Stimulated activated CD4-positive, alpha-beta T cell treated with anti-CD3 and anti-CD28 coated beads, Interleukin-4, amount 100 ng/mL, for 1 hour (primary cell): ENCODE results near the gene BRAT1.
"Not testable (repeated sequence)": the region's sequence is repeated elsewhere in the genome, so short reads cannot be mapped to it uniquely, and the experiment has no call there.

Experiments used
- DNase-seq: peaks from one replicate; pipeline ENCODE4 v3.0.0-alpha.2; 2020

BRAT1 gene

GRCh38 chr7:2583798-2584580, 28.7 kb upstream of the BRAT1 start:
- DNase-seq = no peak

GRCh38 chr7:2582006-2582735, 26.8 kb upstream of the BRAT1 start:
- no peak for DNase-seq

- DNase-seq = no peak
Observed at GRCh38 chr7:2580636-2581035, 25.3 kb upstream of the BRAT1 start.

- DNase-seq = no peak
Observed at GRCh38 chr7:2577914-2578680, 22.8 kb upstream of the BRAT1 start.

GRCh38 chr7:2576742-2577491, 21.6 kb upstream of the BRAT1 start:
- no peak for DNase-seq

GRCh38 chr7:2575733-2576340, 20.5 kb upstream of the BRAT1 start:
- no peak for DNase-seq

GRCh38 chr7:2575046-2575732, 19.9 kb upstream of the BRAT1 start:
- no peak for DNase-seq

GRCh38 chr7:2573761-2574160, 18.4 kb upstream of the BRAT1 start:
- no peak for DNase-seq

GRCh38 chr7:2572101-2572842, 16.9 kb upstream of the BRAT1 start:
- DNase-seq = peak; percentile 16

- DNase-seq = no peak
Observed at GRCh38 chr7:2571409-2571808, 16.1 kb upstream of the BRAT1 start.

- DNase-seq = no peak
Observed at GRCh38 chr7:2570021-2570420, 14.7 kb upstream of the BRAT1 start.

GRCh38 chr7:2569421-2569820, 14.1 kb upstream of the BRAT1 start:
- DNase-seq = no peak

- no peak for DNase-seq
Observed at GRCh38 chr7:2568521-2569223, 13.3 kb upstream of the BRAT1 start.

GRCh38 chr7:2567679-2568278, 12.5 kb upstream of the BRAT1 start:
- no peak for DNase-seq

GRCh38 chr7:2566890-2567678, 11.8 kb upstream of the BRAT1 start:
- peak; percentile 23 for DNase-seq

- DNase-seq = no peak
Observed at GRCh38 chr7:2566348-2566889, 11.1 kb upstream of the BRAT1 start.

GRCh38 chr7:2564970-2565540, 9.7 kb upstream of the BRAT1 start:
- DNase-seq = no peak

- DNase-seq = not testable (repeated sequence)
Observed at GRCh38 chr7:2563955-2564354, 8.6 kb upstream of the BRAT1 start.
